ENCODE results near the gene CYP27B1. TPM values are rescaled to one million over a fixed set of nuclear protein-coding genes. Genes with fewer than 3 reads are reported as not detected.

Gene CYP27B1
- total and polyA plus RNA-seq, 9 of the 15 experiments (the other 6 are each of a cell fraction or from before 2014, with no cell fraction given) = 0.18 to 4.2 (median 1.8) TPM

DNA sequence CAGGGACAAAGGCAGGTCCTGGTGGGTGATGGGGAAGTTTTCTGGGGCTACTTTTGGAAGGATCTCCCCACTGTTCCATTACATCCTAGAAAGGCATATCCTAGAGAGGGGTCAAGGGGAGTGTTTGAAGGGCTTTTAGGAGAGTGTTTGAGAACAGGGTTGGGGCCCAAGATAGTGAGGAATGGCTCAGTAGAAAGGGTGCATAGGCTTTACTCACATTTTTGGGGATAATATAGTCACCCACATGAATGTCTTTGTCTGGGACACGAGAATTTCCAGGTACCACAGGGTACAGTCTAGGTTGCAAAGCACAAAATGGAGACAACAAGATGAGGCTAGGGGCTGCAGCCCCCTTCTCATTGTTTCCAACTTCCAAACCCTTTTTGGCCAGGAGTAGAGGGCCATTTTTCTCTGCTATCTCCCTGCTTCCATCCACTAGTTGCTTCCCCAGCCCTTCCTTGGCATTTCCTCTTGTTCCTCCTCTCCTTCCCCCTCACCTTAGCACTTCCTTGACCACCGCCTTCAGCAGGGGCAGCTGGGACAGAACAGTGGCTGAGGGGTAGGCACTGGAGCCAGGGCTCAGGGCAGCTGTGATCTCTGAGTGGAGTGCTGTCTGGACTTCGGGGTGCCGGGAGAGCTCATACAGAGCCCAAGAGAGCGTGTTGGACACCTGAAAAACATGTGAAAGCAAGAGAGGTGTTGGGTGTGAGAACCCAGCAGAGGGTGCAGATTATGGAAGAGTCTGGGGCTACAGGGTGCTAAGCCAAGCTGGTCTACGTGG is 2.8 kb downstream of the CYP27B1 start:
- DNase-seq (ENCODE audit: extremely low read depth in 1 of 4, low spot score in 3 of 4) (no peak), ATAC-seq (no peak), FAIRE-seq (no peak)
- in situ Hi-C loops (cut with MboI) = no loop called here
- no peak overlapping the region for H2AFZ ChIP-seq (ENCODE audit: low read depth, low read length)
- WGBS (ENCODE audit: insufficient coverage, low coverage, missing lambda C conversion rate) = 58% methylated on average over 6 of the region's 6 CpGs
- H4K20me1 ChIP-seq (replicated peaks; ENCODE audit: control insufficient read depth, insufficient read depth, low read length) = no peaks in the 10 kb centered on the region
- H3K27me3 ChIP-seq (ENCODE audit: control insufficient read depth in 2 of 2, insufficient read depth in 2 of 2, low read length in 2 of 2) = no peaks in the 10 kb centered on the region
- no TSS peak for BruUV-seq (replicated peaks)
- peaks cover 8 to 25% of the 10 kb centered on the region in 2 experiments for H3K4me1 ChIP-seq (replicated peaks in 1 of 2; ENCODE audit: control insufficient read depth in 2 of 2, insufficient read depth in 2 of 2, low read length in 2 of 2)
- no peak overlapping the region for H3K4me3 ChIP-seq
- ChIA-PET CTCF (ENCODE audit: low intra/inter-chr PET ratio) (no interaction called here), POLR2A (interaction anchor here (0.7 kb wide), 2 partner anchors 8 to 122 kb away, joined by 3 to 5 read pairs; partner anchors contain the start of genes EEF1AKMT3 and METTL1)
- no peak overlapping the region for H3K4me2 ChIP-seq (ENCODE audit: insufficient read depth, low read length)
- no peak overlapping the region for H3K27ac ChIP-seq (ENCODE audit: extremely low read depth, low read depth, low read length)
- no peaks in the 10 kb centered on the region for H3K9me3 ChIP-seq (replicated peaks; ENCODE audit: control insufficient read depth, insufficient read depth, low read depth, low read length)
- intact Hi-C loops (cut with micrococcal nuclease) = no loop called here
- H3K9ac ChIP-seq (ENCODE audit: insufficient read depth in 1 of 2, low read depth in 2 of 2, low read length in 2 of 2) = 0 out of 4 replicates have a peak overlapping the region, but pooled peaks of 1 of the 2 experiments have one; percentile 22
- H3K36me3 ChIP-seq (ENCODE audit: control insufficient read depth, insufficient read depth, low read length) = peaks cover 14% of the 10 kb centered on the region; the same call in 2 of the 3 replicates
- no peaks in the 10 kb centered on the region for H3K9me1 ChIP-seq (ENCODE audit: control insufficient read depth, insufficient read depth, low read length)
- H3K79me2 ChIP-seq (ENCODE audit: control insufficient read depth, insufficient read depth, low read length) = no peaks in the 10 kb centered on the region
- TF ChIP-seq CAMTA2 (CRISPR knock-in tag; conservative IDR thresholded peaks at IDR 0.05) = no peak

DNA sequence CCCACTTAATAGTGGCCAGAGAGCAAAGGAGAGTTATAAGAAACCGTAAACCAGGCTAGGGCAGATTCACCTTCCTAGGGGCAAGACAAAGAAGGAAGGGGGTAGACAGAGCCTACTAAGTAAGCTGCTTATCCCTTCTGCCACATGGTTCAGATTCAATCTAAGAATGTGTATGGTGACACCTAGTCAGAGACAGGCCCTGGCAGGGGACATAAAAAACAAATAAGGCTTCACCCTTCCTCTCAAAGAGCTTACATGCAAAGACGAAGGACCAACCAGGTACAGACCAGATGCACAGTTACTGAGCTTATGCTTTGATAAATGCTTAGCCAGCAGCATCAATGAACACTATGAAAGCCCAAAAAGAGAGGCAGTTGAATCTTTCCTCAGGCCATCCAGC is 4.4 kb downstream of the CYP27B1 start:
- ATAC-seq (no peak), FAIRE-seq (no peak), DNase-seq (ENCODE audit: extremely low read depth in 1 of 4, low spot score in 3 of 4) (no peak)
- Histone ChIP-seq H3K9me1 (ENCODE audit: control insufficient read depth, insufficient read depth, low read length) (no peaks in the 10 kb centered on the region), H3K9ac (ENCODE audit: insufficient read depth in 1 of 2, low read depth in 2 of 2, low read length in 2 of 2) (no peak overlapping the region), H3K36me3 (ENCODE audit: control insufficient read depth, insufficient read depth, low read length) (peaks cover 14% of the 10 kb centered on the region; the same call in 2 of the 3 replicates), H3K4me1 (replicated peaks in 1 of 2; ENCODE audit: control insufficient read depth in 2 of 2, insufficient read depth in 2 of 2, low read length in 2 of 2) (peaks cover 7 to 32% of the 10 kb centered on the region in 2 experiments), H2AFZ (ENCODE audit: low read depth, low read length) (no peak overlapping the region), H3K27ac (ENCODE audit: extremely low read depth, low read depth, low read length) (no peak overlapping the region), H3K4me2 (ENCODE audit: insufficient read depth, low read length) (no peak overlapping the region), H4K20me1 (replicated peaks; ENCODE audit: control insufficient read depth, insufficient read depth, low read length) (no peaks in the 10 kb centered on the region), H3K9me3 (replicated peaks; ENCODE audit: control insufficient read depth, insufficient read depth, low read depth, low read length) (no peaks in the 10 kb centered on the region), H3K4me3 (no peak overlapping the region), H3K27me3 (ENCODE audit: control insufficient read depth in 2 of 2, insufficient read depth in 2 of 2, low read length in 2 of 2) (no peaks in the 10 kb centered on the region), H3K79me2 (ENCODE audit: control insufficient read depth, insufficient read depth, low read length) (no peaks in the 10 kb centered on the region)
- ChIA-PET CTCF (ENCODE audit: low intra/inter-chr PET ratio) (no interaction called here), POLR2A (interaction anchor here (0.7 kb wide), 1 partner anchor 17 kb away, joined by 3 read pairs; no protein-coding TSS in a partner anchor)
- in situ Hi-C loops (cut with MboI) = no loop called here
- intact Hi-C loops (cut with micrococcal nuclease) = no loop called here
- BruUV-seq (replicated peaks) = no TSS peak
- TF ChIP-seq ZC3H11A (IDR thresholded peaks at IDR 0.05; ENCODE audit: low read depth, low read length) (no peak), E2F8 (IDR thresholded peaks at IDR 0.05; ENCODE audit: low read depth, partially characterized antibody) (no peak), CBFA2T2 (conservative IDR thresholded peaks at IDR 0.05) (no peak), ERF (CRISPR knock-in tag; IDR thresholded peaks at IDR 0.05) (no peak), KDM1A (IDR thresholded peaks at IDR 0.05) (no peak), CBX2 (IDR thresholded peaks at IDR 0.05; ENCODE audit: insufficient read depth, low read length, poor library complexity, severe bottlenecking) (no peak), NR1H2 (CRISPR knock-in tag; IDR thresholded peaks at IDR 0.05) (no peak), ELF1 (tag; IDR thresholded peaks at IDR 0.05) (no peak), NFIX (CRISPR knock-in tag; IDR thresholded peaks at IDR 0.05; ENCODE audit: low read depth) (no peak), NR2C2 (CRISPR knock-in tag; IDR thresholded peaks at IDR 0.05) (no peak), NR2C2 (tag; IDR thresholded peaks at IDR 0.05) (no peak), POLR2A (conservative IDR thresholded peaks at IDR 0.05) (no peak), RNF2 (IDR thresholded peaks at IDR 0.05) (no peak), RFX1 (IDR thresholded peaks at IDR 0.05) (no peak)
- WGBS (ENCODE audit: insufficient coverage, low coverage, missing lambda C conversion rate) = 56% methylated on average over 2 of the region's 2 CpGs
